HG03571 (cell line): Measurements from ENCODE around the gene COL2A1.

Experiments used
- ATAC-seq: cut with Tn5 transposase; IDR thresholded peaks from one replicate; pipeline ENCODE4 v1.9.1; 2021; ENCODE audit not compliant: unreplicated experiment

Gene COL2A1

DNA sequence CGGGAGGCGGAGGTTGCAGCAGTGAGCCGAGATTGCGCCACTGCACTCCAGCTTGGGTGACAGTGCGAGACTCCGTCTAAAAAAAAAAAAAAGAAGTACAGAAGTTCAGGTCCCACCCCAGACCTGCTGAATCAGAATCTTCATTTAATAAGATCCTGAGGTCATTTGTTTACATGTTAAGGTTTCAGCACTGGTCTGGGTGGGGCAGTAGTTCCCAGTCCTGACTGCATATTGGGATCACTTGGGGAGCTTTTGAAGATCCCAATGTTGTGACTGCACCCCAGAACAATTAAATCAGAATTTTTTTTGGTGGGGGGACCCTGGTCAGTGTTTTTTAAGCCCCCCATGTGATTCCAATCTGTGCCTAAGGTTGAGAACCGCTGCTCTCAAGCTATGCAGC, 11.7 kb upstream of the COL2A1 start:
- ATAC-seq = no peak

DNA sequence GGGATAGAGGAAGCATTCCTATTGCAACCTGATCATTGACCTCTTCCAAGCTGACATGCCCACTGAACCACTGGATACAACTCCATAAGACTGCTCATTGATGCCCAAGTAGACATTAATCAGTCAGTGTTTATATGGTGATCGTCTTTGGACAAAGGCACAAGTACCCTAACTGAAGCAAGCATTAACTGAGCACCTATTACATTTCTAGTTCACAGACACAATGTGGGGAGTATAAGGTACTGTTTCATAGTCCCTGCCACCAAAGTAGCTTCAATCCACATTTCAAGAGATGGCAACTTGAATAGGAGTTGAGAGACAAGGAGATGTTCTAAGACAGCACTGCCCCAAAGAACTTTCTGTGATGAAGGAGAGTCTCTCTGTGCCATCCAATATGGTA, 10.9 kb upstream of the COL2A1 start:
- ATAC-seq = no peak

DNA sequence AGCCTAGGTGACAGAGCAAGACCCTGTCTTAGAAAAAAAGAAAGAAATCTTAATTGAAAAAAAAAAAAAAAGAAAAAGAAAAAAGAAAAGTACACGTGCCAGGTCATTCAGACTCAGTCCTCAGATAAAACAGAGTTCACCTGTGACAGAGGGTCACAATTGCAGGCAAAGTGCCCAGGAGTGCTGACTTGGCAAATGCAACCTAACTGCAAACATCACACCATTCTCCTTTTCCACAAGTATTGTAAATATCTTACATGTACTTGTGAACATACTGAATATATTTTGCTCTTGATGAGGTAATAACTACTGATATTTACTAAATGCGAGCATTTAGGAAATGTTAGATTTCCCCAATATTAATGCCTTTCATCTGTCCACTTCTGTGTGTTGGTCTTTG, 9.0 kb upstream of the COL2A1 start:
- no peak for ATAC-seq

DNA sequence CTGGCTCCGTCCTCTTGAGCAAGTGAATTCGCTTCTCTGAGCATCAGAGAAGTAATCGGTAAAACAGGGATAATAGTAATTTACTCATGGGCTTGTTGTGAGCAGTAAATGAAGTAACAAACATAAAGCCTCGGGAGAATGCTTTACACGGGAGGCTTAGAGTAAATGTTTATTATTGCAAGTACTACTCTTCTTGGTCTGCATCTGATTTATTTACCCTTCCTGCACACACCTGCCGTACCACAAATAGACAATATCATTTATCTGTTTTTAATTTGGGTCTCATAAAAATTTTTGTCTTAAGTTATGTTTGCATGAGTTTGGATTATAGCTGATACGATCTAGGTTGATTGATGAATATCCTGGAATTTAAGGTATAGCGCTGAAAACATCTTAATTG, 7.8 kb upstream of the COL2A1 start:
- no peak for ATAC-seq

DNA sequence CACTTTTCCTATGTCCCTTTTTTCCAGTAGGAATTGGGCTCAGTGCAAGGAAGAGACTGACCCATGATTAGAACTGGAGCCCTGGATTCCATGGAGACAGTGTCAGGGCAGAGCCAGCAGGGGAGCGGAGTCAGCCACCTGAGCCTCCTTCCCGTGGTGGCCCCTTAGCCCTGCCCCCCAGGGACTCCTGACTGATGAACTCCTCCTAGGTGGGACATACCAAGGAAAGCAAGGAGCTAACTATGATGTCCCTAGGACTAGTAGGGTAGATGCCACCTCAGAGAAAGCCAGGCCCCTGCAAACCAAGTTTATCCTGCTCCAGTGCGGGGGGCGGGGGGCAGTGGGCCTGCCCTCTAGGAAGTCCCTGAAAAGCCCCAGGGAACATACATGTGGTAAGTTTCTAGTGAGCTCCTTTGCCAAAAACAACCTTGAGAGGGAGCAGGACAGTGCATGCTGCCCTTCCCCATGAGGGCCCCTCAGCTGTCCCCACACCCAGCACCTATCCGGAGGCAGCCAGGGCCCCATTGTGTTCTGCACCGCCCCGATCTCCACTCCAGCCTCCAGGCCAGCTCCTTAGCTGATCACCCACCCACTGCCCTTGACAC, 6.2 kb upstream of the COL2A1 start:
- no peak for ATAC-seq

DNA sequence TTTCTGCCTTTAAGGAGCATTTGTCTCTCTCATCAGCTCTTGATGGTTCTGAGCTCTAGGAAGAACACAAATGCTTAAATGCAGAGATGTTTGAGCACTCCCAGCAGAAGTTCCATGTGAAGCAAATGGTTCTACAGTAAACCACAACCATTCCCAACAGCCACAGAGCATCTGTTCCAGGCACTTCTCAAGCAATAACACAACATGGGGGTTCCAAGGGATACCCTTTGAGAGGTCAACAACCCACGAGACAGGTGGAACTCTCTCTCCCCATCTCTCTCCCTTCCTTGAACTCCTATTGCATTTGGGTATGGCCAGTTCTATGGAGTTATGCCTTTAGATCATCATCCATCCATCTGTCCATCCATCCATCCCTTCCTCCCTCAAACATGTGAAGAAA, 5.2 kb upstream of the COL2A1 start:
- no peak for ATAC-seq

DNA sequence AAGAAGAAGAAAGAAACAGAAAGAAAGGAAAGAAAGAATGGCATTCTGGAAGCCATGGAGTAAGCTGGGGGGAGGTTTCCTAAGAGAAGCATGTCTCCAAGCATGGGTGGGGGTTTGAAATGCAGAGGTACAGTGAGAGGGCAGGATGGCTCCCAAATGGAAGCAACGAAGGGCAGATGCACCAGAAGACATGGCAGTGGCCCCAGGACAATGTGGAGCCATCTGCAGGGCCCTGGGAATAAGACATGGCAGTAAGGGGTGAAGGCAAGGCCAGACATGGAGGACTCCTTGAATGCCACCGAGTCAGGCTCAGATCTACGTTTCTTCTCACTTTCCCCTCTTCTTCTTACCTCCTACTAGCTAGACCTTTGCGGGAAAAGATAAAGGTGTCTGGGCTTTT, 4.7 kb upstream of the COL2A1 start:
- ATAC-seq = no peak

DNA sequence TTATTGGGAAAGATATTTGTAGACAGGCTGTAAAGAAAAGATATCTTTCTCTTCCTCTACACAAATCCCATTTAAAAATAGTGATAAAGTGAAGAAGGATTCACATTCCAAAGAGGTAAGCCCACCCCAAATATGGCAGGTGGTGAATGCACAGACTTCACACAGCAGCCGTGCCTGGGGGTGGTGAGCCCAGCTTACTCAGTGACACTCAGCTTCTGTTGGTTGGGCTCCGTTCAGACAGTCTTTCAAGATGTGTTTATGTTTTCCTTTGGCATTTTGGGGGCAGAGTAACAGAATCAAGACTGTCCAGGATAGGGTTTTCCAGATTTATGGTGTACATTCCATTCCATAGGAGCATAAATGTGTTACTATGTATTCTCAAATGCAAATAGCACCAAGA, 4.1 kb upstream of the COL2A1 start:
- no peak for ATAC-seq

DNA sequence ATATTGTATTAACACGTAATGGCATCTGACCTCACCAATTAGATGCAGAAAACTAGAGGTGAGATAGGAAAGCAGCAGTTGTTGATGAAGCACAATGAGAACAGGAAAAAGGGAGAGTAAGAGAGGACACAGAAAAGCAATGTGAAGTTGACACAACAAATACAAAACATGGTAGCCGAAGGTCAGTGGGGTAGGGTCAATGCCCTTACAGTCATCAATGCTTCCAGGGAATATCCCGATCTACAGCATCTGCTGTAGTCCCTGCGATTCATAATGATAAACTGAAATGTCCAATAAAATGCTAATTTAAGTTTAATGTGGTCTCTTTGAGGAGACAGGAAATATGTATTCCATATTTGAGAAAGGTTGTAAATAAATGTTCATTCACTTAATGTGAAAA, 2.9 kb upstream of the COL2A1 start:
- ATAC-seq = no peak

DNA sequence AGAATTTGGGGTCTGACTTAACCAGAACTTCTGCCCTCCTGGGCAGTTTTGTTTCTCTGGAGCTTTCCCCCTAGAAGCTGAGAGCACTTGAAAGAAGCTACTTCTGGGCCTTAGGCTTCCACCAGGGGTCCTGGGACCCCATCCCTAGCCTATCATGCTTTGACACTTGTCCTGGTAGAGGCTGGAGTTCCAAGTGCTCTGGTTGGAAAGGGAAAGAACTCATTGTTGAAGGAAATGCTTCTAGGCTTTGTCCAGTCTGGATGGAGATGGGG, 1.4 kb upstream of the COL2A1 start:
- no peak for ATAC-seq

DNA sequence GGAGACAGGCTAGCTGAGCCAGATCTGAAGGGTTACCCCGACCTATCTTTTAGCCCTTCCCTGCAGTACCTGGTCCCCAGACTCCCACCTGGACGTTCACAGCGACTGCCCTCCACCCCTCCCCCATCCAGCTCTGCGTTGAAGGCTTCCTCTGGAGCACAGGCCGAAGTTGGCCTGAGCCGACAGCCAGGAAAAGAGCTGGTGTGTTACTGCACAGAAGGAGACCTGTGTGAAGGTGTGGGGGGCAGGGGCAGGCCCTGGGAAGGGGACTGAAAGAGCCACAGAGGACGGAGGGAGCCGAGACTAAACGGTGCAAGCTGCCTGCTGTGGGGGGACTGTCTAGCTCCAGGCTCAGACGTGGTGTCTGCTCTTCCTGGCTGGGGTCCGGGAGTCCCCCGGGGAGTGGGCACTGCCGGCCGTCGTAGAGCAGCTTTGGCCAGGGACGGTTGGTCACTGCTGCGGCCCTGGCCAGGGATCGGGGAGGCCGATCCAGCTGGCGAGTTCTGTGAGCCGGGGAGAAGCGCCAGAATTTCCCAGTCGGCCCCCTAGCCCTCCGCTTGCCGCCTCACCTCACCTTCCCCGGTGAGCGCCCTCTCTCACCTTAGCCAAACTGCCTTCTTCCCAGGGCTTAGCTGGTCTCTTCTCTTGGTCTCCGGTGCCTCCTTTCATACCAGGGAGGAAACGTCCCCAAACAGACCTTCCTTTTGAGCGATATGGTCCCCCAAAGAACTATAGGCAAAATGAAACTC, 899 bp upstream of the COL2A1 start:
- ATAC-seq = no peak

DNA sequence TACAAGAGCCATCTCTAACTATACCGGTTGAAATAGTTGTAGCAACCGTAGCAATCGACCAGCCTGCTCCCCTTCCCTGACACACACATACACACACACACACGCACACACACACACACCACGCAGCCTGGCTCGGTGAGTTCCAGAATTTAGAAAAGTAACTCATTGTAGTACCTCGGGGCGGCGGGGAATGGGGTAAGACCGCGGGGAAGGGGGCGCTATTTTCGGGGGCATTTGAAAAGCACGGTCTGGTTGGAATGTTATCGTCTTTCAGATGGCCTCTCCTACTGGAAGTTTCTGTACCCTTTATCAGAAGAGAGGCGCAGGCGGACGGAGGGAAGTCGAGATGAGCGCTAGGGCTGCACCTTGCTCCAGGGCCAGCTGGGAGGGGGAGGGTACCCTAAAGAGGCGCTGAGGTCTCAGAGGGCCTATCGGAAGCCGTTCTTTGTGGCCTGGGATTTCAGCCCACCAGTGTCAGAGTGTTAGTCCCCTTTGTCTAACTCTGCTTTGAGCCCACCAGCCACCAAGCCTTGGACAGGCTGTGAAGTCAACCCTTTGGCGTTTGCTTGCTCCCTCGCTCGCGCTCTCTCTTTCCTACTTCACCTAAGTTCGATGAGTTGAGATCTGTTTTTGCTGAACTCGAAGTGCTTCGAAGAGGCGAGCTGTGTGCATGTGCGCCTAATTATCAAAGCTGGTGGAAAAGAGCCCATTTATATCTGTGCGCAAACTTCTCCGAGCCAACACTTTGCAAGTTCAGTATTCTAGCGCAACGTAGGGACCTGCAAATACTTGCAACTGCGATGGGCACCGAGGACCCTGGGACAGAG, 837 bp downstream of the COL2A1 start:
- no peak for ATAC-seq

DNA sequence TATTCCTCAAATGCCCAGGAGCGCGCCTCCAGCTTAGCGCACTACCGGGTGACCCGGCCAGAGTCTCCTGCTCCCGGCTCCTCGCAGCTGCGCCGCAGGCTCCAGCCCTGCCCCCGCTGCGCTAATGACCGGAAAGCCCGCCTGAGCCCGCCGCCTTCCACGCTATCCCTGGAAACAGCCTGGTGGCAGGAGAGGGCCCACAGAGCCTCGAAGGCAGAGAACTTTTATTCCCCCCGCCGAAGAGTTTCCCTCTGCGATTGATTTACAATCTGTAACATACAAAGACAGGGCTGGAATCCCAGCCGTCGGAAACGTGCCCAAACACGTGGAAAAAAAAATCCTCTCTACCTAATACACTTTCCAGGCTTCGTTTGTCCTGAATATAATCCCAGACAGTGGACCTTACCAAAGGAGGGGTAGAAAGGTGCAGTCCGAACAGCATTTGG, 1.5 kb downstream of the COL2A1 start:
- ATAC-seq = no peak

DNA sequence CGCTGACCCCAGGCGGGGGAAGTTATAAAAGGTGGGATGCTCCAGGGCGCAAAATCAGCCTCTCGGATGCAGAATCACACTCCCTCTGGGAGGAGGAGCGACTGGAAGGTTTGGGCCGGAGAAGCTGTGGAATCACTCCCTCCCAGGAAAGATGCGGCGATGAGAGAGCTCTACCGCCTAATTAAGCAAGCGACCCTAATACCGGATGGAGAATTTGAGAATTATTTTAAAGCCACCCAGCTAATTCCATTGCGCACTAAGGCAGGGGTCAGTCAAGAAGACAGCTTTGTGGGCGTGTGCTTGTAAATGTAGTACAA, 1.9 kb downstream of the COL2A1 start:
- no peak for ATAC-seq

DNA sequence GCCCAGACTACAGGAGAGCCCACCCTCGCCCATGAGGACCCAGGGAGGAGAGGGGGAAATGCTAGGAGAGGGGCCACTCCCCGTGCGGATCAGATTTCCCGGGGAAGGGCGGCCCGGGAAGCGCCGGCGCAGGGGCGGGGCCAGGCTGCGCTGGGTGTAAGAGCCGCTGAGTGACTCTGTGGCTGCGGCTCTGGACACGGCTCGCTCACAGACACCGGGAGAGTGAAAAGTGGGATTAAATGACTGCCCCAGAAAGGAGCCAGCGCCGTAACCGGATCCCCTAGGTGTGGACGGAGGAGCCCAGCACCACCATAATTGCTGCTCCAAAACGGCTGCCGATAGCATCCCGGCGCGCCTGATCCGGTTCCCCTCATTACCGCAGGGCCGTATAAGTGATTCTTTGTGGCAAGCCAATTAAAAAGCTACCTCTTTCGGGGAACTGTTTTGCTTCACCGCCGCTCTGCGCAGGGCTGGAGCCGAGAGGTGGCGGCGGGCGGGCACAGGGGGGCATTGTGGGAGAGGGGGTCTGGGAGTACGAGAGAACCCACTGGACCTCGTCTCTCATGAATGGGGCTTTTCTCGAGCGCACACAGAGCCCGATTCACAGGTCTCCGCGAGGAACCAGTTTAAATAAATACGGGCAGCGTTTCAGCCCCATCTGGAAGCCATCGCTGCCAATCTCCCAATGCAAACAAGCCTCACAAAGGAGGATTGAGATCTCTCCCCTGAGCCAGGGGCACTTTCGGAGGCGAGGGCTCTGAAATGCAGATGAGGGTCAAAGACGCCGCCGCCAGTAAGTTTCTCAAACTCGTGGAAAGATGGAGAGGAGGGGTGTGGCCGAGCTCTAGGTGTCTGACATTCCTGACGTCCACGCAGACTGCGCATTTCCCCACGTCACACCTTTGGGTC, 2.5 kb downstream of the COL2A1 start:
- ATAC-seq = no peak

DNA sequence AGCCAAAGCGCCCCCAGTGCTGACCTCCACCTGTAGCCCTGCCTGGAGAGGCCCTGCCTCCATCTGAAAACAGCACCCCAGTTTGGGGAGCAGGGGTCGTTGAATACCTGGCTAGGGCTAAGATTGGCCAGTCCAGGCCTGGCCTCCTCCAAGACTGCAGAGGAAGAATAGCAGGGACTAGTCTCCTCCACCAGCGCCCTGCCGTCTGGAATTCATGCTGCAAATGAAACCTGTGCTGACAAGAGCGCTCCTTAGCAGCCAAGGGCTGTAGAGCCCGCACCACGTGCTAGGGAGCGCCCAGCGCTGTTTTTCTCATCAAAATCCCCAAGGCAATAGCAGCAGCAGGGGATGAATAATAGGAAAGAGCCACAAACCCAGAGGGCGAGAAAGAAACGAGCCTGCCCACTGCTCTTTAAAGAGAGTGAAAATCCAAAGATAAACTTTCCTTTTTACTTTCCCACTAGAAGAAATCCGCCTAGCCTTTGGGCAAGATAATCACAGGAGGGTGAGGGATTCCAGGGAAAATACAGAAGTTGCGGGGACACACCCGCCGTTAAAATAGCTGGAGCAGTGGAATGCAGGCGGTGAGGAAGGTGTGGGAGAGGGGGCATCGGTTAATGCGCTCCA, 3.3 kb downstream of the COL2A1 start:
- ATAC-seq = no peak

DNA sequence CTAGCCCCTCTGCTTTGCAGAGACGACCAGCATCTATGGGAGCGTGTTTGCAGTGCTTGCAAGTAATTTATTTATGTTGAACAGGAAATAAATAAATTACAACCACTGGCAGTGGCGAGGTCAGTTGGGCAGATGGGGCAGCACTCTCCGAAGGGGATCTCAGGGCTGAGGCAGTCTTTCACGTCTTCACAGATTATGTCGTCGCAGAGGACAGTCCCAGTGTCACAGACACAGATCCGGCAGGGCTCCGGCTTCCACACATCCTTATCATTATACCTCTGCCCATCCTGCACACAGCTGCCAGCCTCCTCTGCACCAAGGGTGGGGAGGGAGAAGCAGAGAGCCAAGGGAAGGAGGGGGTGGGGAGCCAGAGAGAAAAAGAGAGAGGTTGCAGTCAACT, 4.5 kb downstream of the COL2A1 start:
- no peak for ATAC-seq

DNA sequence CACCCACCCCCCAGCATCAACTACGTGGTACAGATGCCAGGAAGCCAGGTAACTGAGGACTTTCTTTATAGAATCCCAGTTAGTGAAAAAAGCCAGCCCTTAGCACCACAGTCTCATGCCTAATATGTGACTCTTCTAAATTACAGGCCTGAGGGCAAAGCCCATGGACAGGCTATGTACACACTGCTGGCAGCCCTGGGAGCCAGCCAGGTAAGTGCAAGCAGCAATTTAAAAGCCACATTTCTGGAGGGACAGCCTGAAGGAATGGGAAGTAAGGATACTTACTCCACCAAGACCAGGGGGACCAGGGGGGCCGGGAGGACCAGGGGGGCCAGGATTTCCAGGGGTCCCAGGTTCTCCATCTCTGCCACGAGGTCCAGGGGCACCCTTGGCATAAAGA, 7.0 kb downstream of the COL2A1 start:
- ATAC-seq = no peak

DNA sequence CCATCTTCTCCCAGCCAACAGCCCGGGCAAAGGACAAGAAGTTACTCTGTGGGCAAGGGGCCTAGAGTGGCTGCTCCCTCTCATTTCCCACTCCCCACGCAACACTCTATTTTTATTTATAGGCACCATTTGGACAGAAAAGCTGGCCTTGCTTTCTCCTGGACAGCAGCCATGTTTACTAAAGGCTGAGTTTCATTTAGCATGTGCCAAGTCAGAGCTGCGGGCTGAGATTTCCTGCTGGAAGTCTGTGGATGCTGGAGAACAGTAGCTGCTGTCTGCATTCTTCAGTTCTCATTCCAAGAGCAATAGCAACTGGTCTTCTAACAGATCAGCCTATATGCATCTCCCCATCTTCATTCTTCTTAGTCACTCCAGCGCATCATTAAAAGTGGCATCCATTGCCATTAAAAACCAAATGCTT, 8.3 kb downstream of the COL2A1 start:
- no peak for ATAC-seq

DNA sequence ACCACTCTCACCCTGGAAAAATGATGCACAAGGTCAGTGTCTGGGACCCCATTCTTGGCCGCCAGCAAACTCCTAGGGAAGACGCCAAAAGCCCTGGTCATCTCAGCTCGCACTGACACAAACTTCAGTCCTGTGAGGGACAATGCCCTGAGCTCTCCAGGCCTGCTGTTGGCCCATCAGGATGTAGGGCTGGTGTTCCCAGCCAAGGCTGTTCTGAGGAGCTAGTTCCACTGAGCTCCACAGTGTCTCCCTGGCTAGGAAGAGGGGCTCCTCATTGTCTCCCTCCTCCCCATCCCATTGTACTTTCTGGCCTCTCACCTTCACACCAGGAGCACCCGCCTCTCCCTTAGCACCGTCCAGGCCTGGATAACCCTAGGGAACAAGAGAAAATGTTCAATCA, 10.8 kb downstream of the COL2A1 start:
- no peak for ATAC-seq

DNA sequence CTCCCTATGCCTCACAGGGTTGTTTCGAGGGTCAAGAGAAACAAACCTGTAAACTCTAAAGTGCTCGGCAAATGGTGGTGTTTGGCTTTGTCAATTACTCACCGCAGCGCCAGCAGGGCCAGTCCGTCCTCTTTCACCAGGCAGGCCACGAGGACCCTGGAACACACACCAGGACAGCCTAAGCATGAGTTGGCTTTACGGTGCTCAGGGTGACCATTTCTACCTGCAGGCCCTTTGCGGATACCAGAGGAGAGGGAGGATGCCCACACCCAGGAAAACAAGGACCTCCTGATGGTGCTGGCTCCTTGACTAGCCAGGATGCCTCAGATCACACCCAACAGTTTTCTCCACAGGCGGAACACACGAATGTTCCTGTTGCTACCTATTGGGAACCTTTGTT, 11.5 kb downstream of the COL2A1 start:
- ATAC-seq = no peak
